NB4 (cell line): ENCODE measurements around the gene TMEM156.
"Not testable (repeated sequence)": the region's sequence is repeated elsewhere in the genome, so short reads cannot be mapped to it uniquely, and the experiment has no call there.

ENCODE experiments used
- DNase-seq: peaks from one replicate; pipeline ENCODE4 v3.0.0; 2010; ENCODE audit warnings: low read depth
- H3K4me3 ChIP-seq: one replicate; pipeline ENCODE4 v1.5.1; 2011; ENCODE audit warnings: mild to moderate bottlenecking, low read depth, low read length, moderate library complexity
- CTCF ChIP-seq: IDR thresholded peaks from one replicate; pipeline ENCODE4 v1.5.1; 2012; ENCODE audit warnings: low read depth, low read length
- MYC ChIP-seq: IDR thresholded peaks from 2 replicates; pipeline ENCODE4 v1.6.1; 2011; ENCODE audit warnings: low read depth, low read length
- POLR2A ChIP-seq: IDR thresholded peaks from 2 replicates; pipeline ENCODE4 v1.6.1; 2011; ENCODE audit warnings: mild to moderate bottlenecking; ENCODE audit not compliant: insufficient read length; ENCODE audit errors: extremely low read depth
- TF ChIP-seq, protein P1 (sequence below): IDR thresholded peaks from 2 replicates; pipeline ENCODE4 v1.6.1; 2011; ENCODE audit warnings: low read depth, low read length

The TMEM156 gene

DNA sequence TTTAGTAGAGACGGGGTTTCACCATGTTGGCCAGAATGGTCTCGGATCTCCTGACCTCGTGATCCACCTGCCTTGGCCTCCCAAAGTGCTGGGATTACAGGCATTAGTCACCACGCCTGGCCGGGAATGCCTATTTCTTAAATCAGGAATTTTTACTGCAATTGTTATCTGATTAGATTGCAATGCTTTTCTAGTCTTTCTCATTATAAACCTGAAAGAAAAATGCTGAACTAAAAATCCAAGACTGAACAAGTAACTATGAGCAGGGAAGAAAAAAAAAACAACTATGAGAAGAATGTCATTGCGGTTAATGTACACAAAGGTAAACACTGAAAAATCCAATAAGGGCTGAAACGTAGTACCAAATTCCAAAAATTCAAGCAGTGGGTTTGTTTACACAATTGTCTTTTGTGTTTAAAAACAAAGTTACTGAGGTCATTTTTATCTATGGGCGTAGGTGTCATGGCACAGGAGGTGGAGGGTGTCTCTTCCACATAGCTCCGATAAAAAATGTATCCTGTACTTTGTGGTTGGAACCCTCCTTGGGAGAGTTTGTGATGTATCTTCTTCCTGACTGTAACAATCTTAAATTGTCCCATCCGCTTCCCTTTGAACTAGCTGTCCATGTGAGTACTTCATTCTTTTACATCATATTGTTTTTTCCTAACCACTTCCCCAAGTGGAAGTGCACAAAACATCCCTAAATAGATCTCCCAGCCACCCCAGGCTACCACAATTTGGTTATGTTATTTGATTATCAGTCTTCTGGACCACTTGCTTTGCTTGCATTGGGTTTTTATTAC, 11.1 kb upstream of the TMEM156 start:
- peak; percentile 39 for DNase-seq

DNA sequence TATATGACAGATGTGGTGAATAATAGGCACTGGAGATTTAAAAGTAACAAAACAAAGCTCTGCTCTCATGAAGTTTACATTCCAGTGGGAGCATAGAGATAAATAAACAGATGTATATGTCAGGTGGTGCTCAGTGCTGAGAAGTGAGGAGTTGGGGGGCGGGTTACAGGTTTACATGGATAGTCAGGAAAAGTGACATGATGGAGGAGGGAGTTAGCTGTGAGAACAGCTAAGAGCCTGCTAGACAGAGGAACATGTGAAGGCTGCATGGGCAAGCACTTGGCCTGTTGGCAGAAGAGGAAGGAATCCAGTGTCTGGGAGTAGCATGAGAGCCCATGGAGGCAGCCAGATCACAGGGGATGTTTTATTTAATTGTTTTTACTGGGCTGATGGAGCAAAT, 10.2 kb upstream of the TMEM156 start:
- DNase-seq, result no peak
- no peak overlapping the region for H3K4me3 ChIP-seq
- TF ChIP-seq CTCF, result no peak
- TF ChIP-seq MYC, result no peak
- TF ChIP-seq POLR2A, result no peak

More for the DNA sequence above, 11.1 kb upstream of the TMEM156 start:
- H3K4me3 ChIP-seq, result peak overlapping the region; percentile 80
- TF ChIP-seq CTCF (no peak), POLR2A (no peak), MYC (no peak)
- TF ChIP-seq, protein P1, sequence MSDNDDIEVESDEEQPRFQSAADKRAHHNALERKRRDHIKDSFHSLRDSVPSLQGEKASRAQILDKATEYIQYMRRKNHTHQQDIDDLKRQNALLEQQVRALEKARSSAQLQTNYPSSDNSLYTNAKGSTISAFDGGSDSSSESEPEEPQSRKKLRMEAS, result no peak

DNA sequence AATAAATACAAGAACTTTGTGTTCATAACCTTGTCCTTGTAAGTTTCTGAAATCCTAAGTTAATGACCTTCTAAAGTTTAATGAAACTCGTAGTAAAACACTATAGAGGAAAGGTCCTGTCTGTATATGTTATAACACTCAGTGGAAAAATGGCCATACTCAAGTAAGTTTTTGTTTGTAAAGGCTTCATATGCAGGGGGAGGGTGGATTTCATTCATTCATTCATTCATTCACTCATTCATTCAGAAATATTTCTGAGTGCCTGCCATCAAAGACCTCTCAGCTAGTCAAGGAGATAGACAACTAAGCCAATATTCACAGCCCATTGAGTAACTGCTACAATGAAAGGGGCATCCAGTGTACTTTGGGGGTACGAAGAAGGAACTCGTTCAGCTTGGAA, 6.9 kb upstream of the TMEM156 start:
- no peak for TF ChIP-seq MYC
- no peak for TF ChIP-seq CTCF
- TF ChIP-seq, protein P1, result no peak
- no peak for TF ChIP-seq POLR2A
- H3K4me3 ChIP-seq, result no peak overlapping the region
- no peak for DNase-seq

DNA sequence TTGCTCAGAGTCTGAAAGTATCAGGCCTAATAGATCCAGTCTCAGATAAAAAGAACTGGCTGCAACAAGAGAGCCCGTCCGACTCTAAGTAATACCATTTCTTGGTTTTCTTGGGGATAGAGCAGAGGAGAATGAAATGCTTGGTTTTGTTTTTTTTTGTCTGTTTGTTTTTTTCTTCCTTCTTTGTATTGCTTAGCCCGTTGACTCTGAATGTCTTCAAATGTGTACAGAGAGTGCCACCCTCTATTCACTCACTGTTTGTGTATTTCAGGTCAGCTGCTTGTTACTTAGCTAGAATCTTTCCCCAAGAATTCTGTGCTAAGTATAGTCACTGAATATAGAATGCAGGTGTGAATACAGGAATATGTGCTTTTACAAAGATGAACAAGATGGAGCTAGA, 5.7 kb upstream of the TMEM156 start:
- TF ChIP-seq POLR2A, result no peak
- no peak for TF ChIP-seq MYC
- TF ChIP-seq, protein P1, result no peak
- no peak for TF ChIP-seq CTCF
- DNase-seq, result no peak
- H3K4me3 ChIP-seq, result no peak overlapping the region

DNA sequence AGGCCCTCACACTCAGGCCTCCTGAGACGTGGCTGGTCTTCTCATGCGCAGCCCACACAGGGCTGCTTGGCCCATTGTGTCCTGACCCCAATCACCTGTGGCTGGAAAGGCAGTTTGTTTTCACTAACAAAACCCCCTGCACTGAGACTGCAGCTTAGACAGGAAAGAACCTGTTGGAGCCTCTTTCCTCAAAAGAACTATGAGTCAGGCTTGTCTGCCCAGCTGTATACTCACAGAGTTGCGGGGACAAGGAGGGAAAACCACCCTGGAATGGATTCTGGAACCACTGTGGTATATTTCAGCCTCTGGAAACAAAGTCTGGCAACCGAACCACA, 5.2 kb upstream of the TMEM156 start:
- DNase-seq, result no peak
- H3K4me3 ChIP-seq, result no peak overlapping the region
- TF ChIP-seq CTCF, result no peak
- no peak for TF ChIP-seq MYC
- TF ChIP-seq POLR2A, result no peak
- TF ChIP-seq, protein P1, result no peak

GRCh38 chr4:39036172-39036571, 4.0 kb upstream of the TMEM156 start:
- TF ChIP-seq, protein P1, result no peak
- TF ChIP-seq CTCF, result no peak
- no peak for TF ChIP-seq POLR2A
- no peak for TF ChIP-seq MYC
- H3K4me3 ChIP-seq, result no peak overlapping the region
- no peak for DNase-seq

DNA sequence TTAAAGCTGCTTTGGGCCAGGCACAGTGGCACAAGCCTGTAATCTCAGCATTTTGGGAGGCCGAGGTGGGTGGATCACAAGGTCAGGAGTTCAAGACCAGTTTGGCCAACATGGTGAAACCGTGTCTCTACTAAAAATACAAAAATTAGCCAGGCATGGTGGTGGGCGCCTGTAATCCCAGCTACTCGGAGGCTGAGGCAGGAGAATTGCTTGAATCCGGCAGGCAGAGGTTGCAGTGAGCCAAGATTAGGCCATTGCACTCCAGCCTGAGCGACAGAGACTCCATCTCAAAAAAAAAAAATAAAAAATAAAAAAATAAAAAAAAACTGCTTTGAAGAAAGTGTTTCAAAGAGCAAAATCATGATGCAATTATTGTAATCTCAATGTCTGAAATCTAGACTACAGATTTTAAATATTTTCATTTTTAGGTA, 604 bp downstream of the TMEM156 start:
- not testable (repeated sequence) for DNase-seq
- H3K4me3 ChIP-seq, result peak overlapping the region; percentile 70
